Stimulated activated effector memory CD8-positive, alpha-beta T cell treated with anti-CD3 and anti-CD28 coated beads, Interleukin-12 subunit alpha, Interleukin-12 subunit beta, amount 100 ng/mL, for 72 hours (primary cell): ENCODE results near the gene RXRA.

Source experiments
- ATAC-seq: fragments of 150-1000 bp; cut with Tn5 transposase; 2 replicates; pipeline ENCODE4 v1.10.0; 2021
- DNase-seq, 2 donors: peaks; one replicate each; pipeline ENCODE4 v3.0.0; 2021 to 2022; ENCODE audit warnings: low spot score in 2 of 2
- H3K27ac Mint-ChIP-seq: one replicate; pipeline ENCODE4 v1.8.0; 2022; ENCODE audit warnings: mild to moderate bottlenecking, mixed read lengths
- H3K36me3 Mint-ChIP-seq: one replicate; pipeline ENCODE4 v1.8.0; 2022; ENCODE audit warnings: mild to moderate bottlenecking, mixed read lengths
- H3K4me1 Mint-ChIP-seq: one replicate; pipeline ENCODE4 v1.8.0; 2022; ENCODE audit warnings: mixed read lengths
- H3K4me3 Mint-ChIP-seq: one replicate; pipeline ENCODE4 v1.8.0; 2022; ENCODE audit warnings: mild to moderate bottlenecking, mixed read lengths
- H3K9me3 Mint-ChIP-seq: one replicate; pipeline ENCODE4 v1.8.0; 2022; ENCODE audit warnings: mixed read lengths

The RXRA gene

DNA sequence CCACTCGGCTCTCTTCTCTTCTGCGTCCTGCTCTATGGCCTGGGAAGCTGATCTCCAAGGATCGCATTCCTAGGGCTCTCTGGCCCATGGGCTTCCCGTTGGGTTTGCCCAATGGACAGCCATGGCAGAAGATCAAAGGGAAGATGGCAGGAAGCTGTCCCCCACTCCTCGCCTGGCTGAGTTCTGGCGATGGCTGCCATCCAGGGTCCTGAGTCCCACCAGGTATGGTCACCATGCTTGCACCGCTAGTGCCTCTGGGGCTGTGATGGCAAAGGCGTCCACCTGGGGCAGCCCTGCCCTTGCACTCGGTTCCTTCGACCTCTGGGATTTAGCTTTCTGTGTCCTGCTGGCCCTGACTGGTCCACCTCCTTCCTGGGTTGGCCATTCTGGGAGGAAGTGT lies 156.0 kb downstream of the RXRA start:
- DNase-seq (no peak), ATAC-seq (no peak)
- H3K4me1 Mint-ChIP-seq, result no peaks in the 10 kb centered on the region
- H3K36me3 Mint-ChIP-seq, result no peaks in the 10 kb centered on the region
- no peak overlapping the region for H3K4me3 Mint-ChIP-seq
- H3K27ac Mint-ChIP-seq, result no peak overlapping the region
- H3K9me3 Mint-ChIP-seq, result no peaks in the 10 kb centered on the region

DNA sequence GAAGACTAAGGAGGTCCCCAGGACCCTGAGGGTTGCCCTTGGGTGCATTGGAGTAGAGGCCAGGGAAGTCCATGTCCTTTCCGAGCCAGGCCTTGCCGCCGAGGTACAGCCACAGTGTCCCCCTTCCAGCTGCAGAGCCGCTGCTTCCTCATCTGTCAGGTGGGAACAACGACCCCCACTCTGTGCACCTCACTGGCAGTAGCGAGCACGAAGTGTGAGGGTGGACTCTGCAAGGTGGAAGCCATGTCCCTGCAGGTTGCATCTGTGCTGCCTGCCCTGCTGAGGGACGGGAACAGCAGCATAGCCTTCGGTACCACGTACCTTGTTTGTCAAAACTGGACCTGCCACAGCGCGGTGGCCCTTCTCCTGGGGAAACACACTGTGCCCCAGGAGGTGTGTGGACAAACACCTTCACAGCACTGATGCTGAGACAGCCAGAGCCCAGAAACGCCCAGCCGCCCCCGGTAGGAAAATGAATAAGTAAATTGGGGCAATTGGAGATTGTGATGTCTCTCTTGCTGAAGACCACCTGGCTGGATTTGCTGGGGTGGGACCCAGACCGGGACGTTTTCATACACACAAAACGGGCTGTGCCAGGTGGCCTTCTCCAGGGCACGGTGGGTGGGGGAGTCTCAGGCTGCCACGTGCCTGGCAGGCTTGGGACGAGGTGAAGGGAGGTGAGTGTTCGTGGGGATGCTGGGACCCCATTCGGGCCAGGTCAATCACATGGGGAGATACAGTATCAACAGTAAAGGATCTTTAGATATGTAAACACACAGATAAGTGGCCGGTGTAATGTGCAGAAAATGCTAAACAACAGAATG lies 157.3 kb downstream of the RXRA start:
- Mint-ChIP-seq H3K4me3 (no peak overlapping the region), H3K9me3 (no peaks in the 10 kb centered on the region), H3K36me3 (no peaks in the 10 kb centered on the region), H3K4me1 (no peaks in the 10 kb centered on the region), H3K27ac (no peak overlapping the region)
- ATAC-seq (no peak), DNase-seq (no peak)

DNA sequence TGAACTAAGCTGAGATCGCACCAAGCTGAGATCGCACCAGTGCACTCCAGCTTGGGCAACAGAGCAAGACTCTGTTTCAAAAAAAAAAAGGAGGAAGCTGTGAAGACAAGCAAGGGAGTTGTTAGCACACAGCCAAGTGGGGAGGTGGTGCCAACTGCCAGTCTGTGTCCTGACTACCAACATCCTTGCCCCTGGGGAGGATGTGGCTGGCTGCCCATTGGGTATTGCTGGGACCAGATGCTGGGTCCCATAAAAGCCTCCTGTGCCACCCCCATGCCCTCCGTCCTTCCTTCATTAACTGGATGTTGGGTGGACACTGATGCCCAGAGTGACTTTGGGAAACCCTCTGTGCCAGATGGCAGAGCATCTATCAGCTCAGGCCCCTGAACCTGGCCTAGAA lies 158.2 kb downstream of the RXRA start:
- Mint-ChIP-seq H3K4me3 (no peak overlapping the region), H3K9me3 (no peaks in the 10 kb centered on the region), H3K27ac (no peak overlapping the region), H3K4me1 (no peaks in the 10 kb centered on the region), H3K36me3 (no peaks in the 10 kb centered on the region)
- ATAC-seq (no peak), DNase-seq (no peak)

DNA sequence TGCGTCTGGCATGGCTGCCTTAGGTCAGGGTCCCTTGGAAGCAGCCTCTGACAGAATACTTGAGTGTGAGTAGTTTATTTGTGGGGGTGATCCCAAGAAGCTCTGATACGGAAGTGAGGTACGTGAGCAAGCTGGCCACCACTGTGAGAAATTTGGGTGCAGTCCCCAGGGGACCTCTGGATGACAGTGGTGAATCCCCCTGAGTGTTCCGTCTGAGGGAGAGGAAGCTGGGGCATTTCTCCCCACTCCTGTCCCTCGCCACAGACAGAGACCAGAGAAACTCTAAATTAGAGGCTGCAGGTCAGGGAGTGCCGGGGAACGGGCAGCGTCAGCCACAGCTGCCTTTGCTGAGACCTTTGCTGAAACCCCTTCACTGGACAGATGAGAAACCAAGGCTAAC lies 159.4 kb downstream of the RXRA start:
- no peaks in the 10 kb centered on the region for H3K4me1 Mint-ChIP-seq
- no peak for ATAC-seq
- H3K4me3 Mint-ChIP-seq, result no peak overlapping the region
- H3K36me3 Mint-ChIP-seq, result no peaks in the 10 kb centered on the region
- no peak overlapping the region for H3K27ac Mint-ChIP-seq
- H3K9me3 Mint-ChIP-seq, result no peaks in the 10 kb centered on the region
- DNase-seq, result no peak

DNA sequence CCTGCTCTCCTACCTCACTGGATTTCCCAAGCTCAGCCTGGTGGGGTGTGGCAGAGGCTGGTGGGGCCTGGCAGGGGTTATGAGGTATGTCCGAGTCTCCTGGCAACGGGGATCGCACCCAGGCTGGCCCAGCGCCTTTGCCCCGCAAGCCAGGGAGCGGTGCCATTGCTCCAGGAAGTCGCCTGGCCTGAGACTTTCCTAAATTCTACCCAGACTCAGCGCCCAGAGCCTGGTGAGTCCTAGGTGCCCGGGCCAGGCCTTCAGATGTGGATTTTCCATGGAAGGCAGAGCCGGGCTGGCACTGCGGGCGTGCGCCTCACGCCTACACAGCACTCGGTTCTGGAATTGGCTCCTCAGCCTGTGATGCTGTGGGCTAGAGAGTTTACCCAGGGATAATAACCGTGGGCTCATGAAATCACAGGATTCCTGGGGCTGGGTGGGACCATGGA lies 159.9 kb downstream of the RXRA start:
- no peak for DNase-seq
- no peak for ATAC-seq
- H3K4me1 Mint-ChIP-seq, result no peaks in the 10 kb centered on the region

DNA sequence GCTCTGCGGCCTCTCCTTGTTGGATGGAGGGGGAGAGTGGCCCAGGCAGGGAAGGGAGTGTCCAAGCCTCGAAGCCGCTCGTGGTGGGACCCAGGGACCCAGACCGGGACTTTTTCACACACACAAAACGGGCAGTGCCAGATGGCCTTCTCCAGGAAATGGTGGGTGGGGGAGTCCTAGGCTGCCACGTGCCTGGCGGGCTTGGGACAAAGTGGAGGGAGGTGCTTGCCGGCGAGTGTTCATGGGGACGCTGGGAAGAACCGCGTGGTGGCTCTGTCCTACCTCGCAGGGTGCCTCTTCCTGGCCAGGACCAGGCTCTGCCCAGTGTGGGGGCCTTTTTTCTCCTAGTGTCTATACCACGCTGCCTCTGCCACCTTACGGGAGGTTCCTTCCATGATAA lies 160.3 kb downstream of the RXRA start:
- H3K4me3 Mint-ChIP-seq, result no peak overlapping the region
- no peaks in the 10 kb centered on the region for H3K36me3 Mint-ChIP-seq
- no peaks in the 10 kb centered on the region for H3K4me1 Mint-ChIP-seq
- no peak for DNase-seq
- H3K9me3 Mint-ChIP-seq, result no peaks in the 10 kb centered on the region
- ATAC-seq, result no peak
- no peak overlapping the region for H3K27ac Mint-ChIP-seq

More for the DNA sequence above, 159.9 kb downstream of the RXRA start:
- no peaks in the 10 kb centered on the region for H3K9me3 Mint-ChIP-seq
- H3K27ac Mint-ChIP-seq, result no peak overlapping the region
- no peak overlapping the region for H3K4me3 Mint-ChIP-seq
- no peaks in the 10 kb centered on the region for H3K36me3 Mint-ChIP-seq
